Measurements from ENCODE around the gene ADCY5. TPM values are rescaled to one million over a fixed set of nuclear protein-coding genes. Genes with fewer than 3 reads are reported as not detected.
A peak's percentile ranks its signal among the peaks of the same experiment; 100 is the strongest.

ADCY5 gene
- total and polyA plus RNA-seq, 8 donors = 3.4 to 17.6 (median 14.2) TPM

DNA sequence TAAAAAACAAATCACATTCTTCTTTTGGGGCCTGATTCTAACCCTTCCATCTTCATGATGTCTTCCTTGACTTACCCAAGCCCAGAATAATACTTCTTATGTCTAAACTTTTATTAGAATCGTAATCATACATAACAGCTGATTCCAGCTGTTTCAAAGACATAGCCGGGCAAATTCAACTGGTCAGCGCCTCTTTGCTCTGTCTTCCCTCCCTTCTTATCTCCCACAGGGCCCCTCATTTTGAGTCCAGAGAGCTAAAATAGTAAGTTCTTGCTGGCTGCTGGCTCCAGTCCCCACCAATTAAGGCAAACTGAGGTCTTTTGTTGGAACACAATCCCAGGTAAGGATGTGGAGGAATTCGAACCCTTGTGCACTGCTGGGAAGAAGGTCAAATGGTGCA is 108.6 kb downstream of the ADCY5 start:
- no peaks in the 10 kb centered on the region for H3K4me1 ChIP-seq
- H3K27ac ChIP-seq = no peak overlapping the region
- DNase-seq (peak in 2 of 4 donors; percentile 50 to 77), ATAC-seq (no peak)
- TF ChIP-seq, protein P1, sequence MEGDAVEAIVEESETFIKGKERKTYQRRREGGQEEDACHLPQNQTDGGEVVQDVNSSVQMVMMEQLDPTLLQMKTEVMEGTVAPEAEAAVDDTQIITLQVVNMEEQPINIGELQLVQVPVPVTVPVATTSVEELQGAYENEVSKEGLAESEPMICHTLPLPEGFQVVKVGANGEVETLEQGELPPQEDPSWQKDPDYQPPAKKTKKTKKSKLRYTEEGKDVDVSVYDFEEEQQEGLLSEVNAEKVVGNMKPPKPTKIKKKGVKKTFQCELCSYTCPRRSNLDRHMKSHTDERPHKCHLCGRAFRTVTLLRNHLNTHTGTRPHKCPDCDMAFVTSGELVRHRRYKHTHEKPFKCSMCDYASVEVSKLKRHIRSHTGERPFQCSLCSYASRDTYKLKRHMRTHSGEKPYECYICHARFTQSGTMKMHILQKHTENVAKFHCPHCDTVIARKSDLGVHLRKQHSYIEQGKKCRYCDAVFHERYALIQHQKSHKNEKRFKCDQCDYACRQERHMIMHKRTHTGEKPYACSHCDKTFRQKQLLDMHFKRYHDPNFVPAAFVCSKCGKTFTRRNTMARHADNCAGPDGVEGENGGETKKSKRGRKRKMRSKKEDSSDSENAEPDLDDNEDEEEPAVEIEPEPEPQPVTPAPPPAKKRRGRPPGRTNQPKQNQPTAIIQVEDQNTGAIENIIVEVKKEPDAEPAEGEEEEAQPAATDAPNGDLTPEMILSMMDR (IDR thresholded peaks at IDR 0.05) = no peak
- no peak overlapping the region for H3K4me3 ChIP-seq
- H3K27me3 ChIP-seq = no peaks in the 10 kb centered on the region
- no peaks in the 10 kb centered on the region for H3K36me3 ChIP-seq
- H3K9me3 ChIP-seq = no peaks in the 10 kb centered on the region
- intact Hi-C loops (cut with DNase I) = no loop called here

GRCh38 chr3:123339302-123339701 is 109.6 kb downstream of the ADCY5 start:
- intact Hi-C loops (cut with DNase I) = loop anchor here in 1 of 2 donors (10.0 kb wide), 1 partner anchor 215 kb away; no protein-coding TSS in a partner anchor

DNA sequence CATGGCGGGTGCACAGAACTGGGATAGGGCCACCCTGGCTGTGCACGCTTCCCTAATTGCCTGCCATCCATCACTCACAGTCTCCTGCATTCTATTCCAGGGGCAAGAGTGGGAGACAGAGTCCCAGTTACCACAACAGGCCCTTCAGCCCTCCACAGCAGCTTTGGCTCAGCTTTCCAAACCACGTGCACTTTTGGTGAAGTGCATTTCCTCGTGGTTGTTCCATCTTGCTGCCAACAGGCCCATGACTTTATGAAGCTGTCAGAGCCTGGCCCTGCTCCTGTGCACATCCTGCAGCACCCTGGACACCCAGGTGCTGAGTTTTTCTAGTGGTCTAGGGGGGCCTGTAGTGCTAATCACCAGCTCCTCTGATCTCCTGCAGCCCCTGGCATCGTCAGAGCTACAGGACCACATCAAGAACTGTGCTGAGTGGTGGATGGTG is 110.2 kb downstream of the ADCY5 start:
- Histone ChIP-seq H3K9me3 (no peaks in the 10 kb centered on the region), H3K27ac (no peak overlapping the region), H3K4me1 (no peaks in the 10 kb centered on the region), H3K36me3 (no peaks in the 10 kb centered on the region), H3K4me3 (no peak overlapping the region), H3K27me3 (no peaks in the 10 kb centered on the region)
- intact Hi-C loops (cut with DNase I) = loop anchor here in 1 of 2 donors (10.0 kb wide), 1 partner anchor 216 kb away; no protein-coding TSS in a partner anchor
- TF ChIP-seq, protein P1 (IDR thresholded peaks at IDR 0.05) = no peak
- DNase-seq = no peak
- no peak for ATAC-seq

More at GRCh38 chr3:123339302-123339701, 109.6 kb downstream of the ADCY5 start:
- TF ChIP-seq, protein P1 (IDR thresholded peaks at IDR 0.05) = no peak
- no peaks in the 10 kb centered on the region for H3K27me3 ChIP-seq
- H3K9me3 ChIP-seq = no peaks in the 10 kb centered on the region
- H3K36me3 ChIP-seq = no peaks in the 10 kb centered on the region
- ATAC-seq (no peak), DNase-seq (no peak)
- no peaks in the 10 kb centered on the region for H3K4me1 ChIP-seq
- H3K4me3 ChIP-seq = no peak overlapping the region
- no peak overlapping the region for H3K27ac ChIP-seq

GRCh38 chr3:123337948-123338619 is 110.8 kb downstream of the ADCY5 start:
- H3K4me3 ChIP-seq = no peak overlapping the region
- ATAC-seq (no peak), DNase-seq (peak in 1 of 4 donors; percentile 16)
- H3K4me1 ChIP-seq = no peaks in the 10 kb centered on the region
- H3K27ac ChIP-seq = no peak overlapping the region
- TF ChIP-seq, protein P1 (IDR thresholded peaks at IDR 0.05) = no peak
- no peaks in the 10 kb centered on the region for H3K36me3 ChIP-seq
- intact Hi-C loops (cut with DNase I) = loop anchor here in 1 of 2 donors (10.0 kb wide), 1 partner anchor 217 kb away; no protein-coding TSS in a partner anchor
- no peaks in the 10 kb centered on the region for H3K9me3 ChIP-seq
- H3K27me3 ChIP-seq = no peaks in the 10 kb centered on the region

DNA sequence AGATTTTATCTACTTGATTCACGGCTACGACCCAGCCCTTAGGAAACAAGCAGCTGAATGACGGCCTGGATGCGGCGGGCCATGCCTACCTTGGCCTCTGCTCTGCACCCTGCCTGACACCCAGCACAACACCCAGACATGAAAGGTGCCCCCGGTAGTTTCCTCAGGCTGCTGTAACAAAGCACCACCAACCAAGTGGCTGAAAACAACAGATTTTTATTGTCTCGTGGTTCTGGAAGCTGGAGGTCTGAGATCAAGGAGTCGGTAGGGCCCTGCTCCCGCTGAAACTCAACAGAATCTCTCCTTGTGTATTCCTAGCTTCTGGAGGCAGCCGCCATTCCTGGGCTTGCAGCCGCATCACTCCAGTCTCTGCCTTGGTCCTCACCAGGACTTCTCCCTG is 111.7 kb downstream of the ADCY5 start:
- DNase-seq = peak in 1 of 4 donors; percentile 30
- Histone ChIP-seq H3K9me3 (no peaks in the 10 kb centered on the region), H3K27me3 (no peaks in the 10 kb centered on the region), H3K36me3 (no peaks in the 10 kb centered on the region), H3K4me1 (no peaks in the 10 kb centered on the region), H3K27ac (no peak overlapping the region), H3K4me3 (no peak overlapping the region)
- TF ChIP-seq, protein P1 (IDR thresholded peaks at IDR 0.05) = no peak
- no peak for ATAC-seq
- intact Hi-C loops (cut with DNase I) = loop anchor here in 1 of 2 donors (10.0 kb wide), 1 partner anchor 218 kb away; no protein-coding TSS in a partner anchor
